Stimulated activated CD4-positive, alpha-beta T cell treated with anti-CD3 and anti-CD28 coated beads, Interleukin-4, amount 100 ng/mL, for 4 hours (primary cell): ENCODE data around the gene C11orf71.

Experiments used
- DNase-seq, 2 experiments: peaks; one replicate each; pipeline ENCODE4 v3.0.0-alpha.2; 2020

Gene C11orf71

DNA sequence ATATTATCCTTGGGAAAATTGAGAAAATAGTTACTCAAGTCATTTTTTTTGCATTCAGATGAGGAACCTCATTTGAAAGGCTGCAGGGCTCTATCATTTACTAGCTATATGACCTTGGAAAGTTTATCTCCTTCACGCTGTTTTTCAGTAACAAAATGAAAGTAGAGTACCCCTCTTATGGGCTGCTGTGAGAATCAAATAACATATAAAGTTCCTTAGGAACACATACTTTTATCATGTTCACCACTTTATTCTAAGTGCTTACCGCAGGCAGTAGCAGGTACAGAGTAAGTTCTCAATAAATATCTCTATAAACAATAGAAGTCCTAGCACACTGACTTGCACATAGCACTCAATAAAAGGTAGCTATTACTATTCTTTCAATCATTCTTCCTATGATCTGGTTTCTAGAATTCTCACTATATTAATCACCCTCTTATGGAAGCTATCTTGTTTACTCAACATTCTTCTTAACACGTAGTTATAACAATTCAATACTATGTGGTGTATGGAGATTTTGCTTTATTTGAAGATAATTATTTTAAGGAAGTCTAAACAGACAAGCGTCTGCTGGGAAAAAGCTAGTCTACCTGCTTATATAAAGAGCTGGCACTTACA, 1.9 kb downstream of the C11orf71 start:
- DNase-seq = no peak

DNA sequence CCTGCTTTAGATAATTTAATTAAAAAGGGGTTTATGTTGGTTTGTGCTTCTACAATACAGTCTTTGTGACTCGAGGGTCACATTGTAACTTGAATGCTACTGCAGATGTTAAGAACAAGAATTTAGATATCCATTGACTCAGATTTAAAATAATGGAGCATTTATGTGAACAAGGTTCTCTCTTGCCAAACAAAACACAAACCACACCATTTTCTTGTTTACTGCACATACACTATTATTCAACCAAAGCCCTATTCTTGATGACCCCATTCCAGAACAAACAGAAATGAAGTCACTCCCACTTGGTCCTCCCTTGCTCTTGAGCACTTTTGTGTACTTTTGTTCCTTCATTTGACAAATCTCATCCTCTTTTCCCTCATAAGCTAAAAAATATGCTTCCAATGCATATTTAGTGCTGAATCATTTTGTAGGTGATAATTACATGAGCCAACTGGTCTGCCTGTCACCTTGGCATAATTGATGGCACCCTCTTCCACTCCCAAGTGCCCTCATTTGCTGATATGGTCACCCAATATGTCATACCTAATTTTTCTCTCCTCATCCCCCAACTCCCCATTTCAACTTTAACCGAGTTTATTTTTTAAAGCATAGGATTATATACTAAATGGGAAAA, 2.8 kb downstream of the C11orf71 start:
- no peak for DNase-seq

DNA sequence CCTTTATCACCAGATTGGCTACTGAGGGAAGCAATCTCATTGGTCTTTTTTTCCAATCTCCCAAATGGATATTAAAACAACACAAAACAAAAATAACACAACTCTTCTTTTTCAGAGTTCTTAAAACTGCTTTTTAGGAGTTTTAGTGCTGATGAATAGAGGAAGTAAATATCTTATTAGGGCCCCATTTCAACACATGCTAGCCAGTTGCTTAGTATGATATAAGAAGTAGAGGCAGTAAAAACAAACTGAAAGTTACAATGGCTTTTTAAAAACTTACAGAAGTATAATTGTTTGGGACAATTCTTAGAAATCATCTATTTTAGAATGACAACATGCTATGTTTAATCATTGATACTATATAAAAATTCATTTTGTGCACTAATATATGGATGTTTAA, 3.4 kb downstream of the C11orf71 start:
- DNase-seq = no peak

GRCh38 chr11:114395736-114396135, 4.6 kb downstream of the C11orf71 start:
- DNase-seq = no peak

DNA sequence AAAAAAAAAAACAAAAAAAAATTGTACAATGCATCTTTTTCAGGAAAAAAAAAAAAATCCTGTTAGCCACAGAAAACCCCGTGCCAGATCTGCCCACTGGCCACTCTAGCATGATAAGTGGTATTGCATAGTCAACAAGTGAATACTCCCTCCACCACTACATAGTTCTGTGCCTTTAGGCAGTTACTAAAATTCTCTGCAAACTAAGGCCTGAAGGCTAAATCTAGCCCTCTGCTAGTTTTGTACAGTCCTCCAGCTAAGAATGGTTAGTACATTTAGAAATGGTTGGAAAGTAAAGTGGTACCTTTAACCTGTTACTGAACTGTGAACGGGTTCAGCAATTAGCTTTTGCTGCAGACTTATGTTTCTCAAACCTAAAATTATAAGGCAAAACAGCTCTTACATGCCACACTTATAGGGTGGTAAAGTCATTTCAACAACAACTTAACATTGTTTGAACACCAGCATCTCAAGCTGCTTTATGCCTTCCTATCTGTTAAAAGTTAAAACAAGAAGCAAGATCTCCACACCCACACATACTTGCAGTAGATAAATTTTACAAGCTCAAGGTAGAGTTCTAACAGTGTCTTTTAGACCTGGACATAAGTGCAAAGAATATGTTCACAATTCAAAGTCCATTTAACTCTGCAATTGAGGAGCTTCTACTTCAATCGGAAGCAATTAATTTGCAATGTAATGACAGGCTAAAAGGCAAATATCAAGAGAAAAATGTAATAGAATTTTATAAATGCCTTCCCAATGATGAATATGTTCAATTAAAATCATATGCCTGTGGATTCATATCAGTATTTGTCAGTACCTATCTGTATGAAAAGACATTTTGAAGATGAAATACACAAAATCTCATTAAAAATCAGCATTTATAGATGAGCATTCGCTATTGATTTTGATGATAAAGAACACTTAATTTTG, 7.3 kb downstream of the C11orf71 start:
- DNase-seq = no peak

DNA sequence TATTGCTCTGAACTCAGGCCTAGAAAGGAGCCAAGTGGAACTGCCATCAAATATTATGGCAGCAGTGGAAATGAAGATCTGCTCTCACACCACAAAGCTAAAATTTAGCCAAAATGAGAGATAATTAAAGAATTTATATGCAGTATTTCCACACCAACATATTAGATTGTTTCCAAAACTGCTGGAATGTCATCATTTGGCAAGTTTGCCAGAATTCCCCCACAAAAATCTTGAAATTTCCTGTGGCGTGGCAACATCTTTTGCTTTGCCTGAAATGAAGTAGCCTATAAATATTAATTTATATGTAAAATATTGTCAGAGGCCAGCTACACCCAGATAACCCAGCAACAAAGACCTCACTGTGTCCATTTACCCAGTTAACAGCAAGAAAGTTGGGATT, 13.8 kb downstream of the C11orf71 start:
- no peak for DNase-seq

DNA sequence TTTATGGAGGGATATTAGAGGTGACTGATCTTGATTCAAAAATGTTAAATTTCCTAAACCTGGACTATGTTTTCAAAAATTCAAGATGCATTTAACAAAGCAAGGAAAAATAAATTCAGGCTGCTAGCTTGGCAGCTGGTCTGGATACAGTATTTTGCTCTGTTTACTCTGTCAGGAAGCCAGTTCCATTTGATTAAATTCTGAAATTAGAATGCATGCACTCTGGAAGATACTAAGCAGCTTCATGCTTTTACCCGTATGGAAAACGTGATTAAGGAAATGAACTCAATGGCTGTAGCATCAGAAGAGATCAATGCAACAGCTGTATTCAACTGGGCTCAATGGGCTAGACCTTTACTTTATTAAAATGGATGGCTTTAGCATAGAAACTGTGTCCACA, 14.2 kb downstream of the C11orf71 start:
- no peak for DNase-seq

- DNase-seq = no peak
Measured at GRCh38 chr11:114384487-114384886, 15.8 kb downstream of the C11orf71 start.

GRCh38 chr11:114382509-114382908, 17.8 kb downstream of the C11orf71 start:
- no peak for DNase-seq

- no peak for DNase-seq
Measured at GRCh38 chr11:114379394-114380069, 20.8 kb downstream of the C11orf71 start.

DNA sequence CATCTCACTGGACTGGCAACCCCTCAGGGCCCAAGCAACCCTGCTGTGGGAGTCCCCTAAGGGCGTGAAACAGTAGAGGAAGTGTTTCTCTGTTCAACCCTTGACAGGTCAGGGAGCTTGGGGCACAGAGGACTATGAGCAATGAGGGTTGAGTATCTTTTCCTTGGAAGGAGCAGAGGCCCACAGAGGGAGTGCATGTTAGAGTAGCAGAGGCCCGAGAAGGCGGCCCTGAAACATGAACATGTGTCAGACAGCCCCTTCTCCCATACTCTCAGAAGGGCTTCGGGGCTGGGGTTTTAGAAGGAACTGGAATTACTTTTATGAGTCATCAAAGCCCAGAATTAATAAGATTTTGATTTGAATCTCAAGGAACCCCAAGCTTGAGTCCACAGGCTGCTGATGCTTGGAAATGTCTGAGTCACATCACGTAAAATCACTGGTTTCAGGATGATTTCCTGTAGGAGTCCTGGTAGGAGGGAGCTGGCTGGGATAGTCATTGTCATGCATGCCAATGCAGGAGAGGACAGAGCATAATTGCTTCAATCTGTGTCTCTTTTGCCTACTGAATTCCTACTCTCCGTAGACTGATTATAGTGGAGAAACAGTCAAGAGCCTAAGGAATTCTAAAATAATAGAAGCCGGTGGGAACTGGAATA, 22.6 kb downstream of the C11orf71 start:
- no peak for DNase-seq

DNA sequence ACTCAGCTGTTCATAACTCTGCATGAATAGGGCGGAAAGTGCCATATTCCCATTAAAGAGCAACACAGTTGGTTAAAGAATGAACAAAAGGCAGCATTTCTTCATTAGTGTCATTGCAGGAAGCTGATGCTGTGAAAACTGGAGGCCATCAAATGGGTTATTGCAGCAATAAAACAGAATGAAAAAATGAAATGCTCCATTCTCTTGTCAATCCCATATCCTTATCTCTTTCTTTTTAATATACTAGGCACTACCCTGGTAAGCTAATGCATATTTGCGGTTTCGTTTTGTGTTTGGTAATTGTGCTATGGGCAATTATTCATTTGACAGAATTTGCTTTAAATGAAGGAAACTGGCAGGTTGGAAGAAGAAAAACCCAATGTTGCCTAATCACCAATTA, 25.3 kb downstream of the C11orf71 start:
- DNase-seq = no peak

GRCh38 chr11:114368918-114369680, 31.2 kb downstream of the C11orf71 start:
- no peak for DNase-seq

DNA sequence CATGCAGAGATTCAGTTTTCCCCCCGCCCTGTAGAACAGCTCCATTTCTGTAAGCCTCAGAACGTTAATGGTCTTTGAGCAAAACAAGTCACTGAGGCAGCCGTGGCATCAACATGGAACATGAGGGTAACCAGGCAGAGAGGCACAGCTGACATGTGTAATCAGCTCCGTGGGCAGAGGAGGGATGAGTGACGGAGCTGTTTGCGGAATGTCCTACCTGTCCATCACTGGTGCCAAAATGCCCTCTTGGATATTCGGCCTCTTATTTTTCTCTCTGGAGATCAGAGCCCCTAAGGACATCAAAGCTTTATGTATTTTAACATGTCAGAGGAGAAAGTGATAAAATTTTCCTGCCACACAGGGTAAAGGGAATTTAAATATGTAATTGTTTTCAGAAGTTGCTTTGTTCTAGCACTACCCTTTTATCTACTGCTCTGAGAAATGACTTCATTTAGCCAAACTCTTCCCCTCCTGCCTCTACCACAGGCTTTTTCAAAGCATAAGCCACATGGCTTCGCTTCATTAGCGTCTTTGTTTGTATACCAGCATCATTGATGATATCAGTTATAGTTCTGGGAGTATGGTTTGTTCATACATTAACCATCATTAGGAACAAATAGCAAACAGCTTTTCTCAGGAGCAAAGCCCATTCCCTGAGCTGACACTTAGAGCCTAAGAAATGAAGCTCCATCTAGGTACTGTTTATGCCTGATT, 32.9 kb downstream of the C11orf71 start:
- no peak for DNase-seq

- DNase-seq = no peak
Measured at GRCh38 chr11:114366331-114367243, 33.7 kb downstream of the C11orf71 start.

- no peak for DNase-seq
Measured at GRCh38 chr11:114362958-114363357, 37.4 kb downstream of the C11orf71 start.

DNA sequence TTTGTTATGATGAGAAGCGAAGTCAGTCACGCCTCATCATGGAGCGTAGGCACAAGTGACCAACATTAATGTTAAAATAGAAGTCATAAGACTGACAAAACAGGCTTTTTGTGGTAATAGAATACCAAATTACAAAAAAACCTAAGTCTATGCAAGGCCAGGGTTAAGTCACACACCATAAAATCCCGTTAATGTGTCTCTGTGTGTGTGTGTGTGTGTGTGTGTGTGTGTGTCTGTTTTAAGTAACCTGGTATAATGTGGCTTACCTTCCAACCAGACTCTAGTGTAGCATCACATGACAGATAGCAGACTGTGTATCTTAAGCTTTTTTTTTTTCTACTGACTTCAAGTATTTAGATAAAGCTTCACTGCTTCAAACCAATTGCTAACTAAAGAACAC, 38.0 kb downstream of the C11orf71 start:
- no peak for DNase-seq

DNA sequence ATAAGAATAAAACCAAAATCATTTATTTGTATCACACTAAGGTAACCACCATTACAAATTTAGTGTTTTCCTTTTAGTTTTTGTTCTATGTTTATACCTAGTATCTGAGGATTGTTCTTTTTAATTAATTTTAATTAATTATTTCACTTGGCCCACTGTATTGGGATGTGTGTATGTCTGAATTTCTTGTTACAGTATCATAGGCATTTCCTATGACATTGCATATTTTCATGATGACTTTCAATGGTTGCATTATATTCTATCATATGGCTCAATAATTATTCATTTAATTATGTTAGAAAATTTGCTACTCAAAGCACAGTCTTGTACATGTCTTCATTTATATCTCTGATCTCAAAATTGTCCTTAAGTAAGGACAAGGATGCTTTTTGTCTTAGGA, 41.0 kb downstream of the C11orf71 start:
- DNase-seq = no peak

DNA sequence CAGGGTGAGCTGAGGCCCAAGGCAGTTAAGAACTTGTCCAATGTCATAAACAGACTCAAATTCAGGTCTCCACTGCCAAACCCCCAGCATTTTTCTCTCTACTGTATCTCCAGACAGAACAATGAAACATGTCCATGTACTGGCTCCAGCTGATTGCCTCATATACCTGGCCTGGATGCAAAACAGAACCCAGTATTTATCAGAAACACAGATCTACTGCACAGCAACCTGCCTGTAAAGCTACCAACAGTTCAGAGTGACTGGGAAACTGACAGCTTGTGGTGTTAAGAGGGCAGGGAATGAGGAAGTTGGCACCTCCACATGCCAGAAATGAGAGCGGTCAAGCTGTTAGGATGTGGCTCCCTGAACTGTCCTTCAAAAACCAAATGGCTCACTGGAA, 41.6 kb downstream of the C11orf71 start:
- no peak for DNase-seq

GRCh38 chr11:114354076-114354475, 46.2 kb downstream of the C11orf71 start:
- DNase-seq = no peak
